A549 treated with Hydrocortisone at 1 μM for 4 hours (cell line): ENCODE data around the gene WDR87. TPM values are rescaled to one million over a fixed set of nuclear protein-coding genes. Genes with fewer than 3 reads are reported as not detected.

Experiments used
- total RNA-seq: library from RNA; stranded (reverse); fragments of 200-300 nt; extraction: Qiagen RNA extraction; gene quantifications from 5 replicates; pipeline ENCODE4 v1.2.3, GENCODE V29; 2022

Gene WDR87
- not detected in 5 replicates for total RNA-seq

DNA sequence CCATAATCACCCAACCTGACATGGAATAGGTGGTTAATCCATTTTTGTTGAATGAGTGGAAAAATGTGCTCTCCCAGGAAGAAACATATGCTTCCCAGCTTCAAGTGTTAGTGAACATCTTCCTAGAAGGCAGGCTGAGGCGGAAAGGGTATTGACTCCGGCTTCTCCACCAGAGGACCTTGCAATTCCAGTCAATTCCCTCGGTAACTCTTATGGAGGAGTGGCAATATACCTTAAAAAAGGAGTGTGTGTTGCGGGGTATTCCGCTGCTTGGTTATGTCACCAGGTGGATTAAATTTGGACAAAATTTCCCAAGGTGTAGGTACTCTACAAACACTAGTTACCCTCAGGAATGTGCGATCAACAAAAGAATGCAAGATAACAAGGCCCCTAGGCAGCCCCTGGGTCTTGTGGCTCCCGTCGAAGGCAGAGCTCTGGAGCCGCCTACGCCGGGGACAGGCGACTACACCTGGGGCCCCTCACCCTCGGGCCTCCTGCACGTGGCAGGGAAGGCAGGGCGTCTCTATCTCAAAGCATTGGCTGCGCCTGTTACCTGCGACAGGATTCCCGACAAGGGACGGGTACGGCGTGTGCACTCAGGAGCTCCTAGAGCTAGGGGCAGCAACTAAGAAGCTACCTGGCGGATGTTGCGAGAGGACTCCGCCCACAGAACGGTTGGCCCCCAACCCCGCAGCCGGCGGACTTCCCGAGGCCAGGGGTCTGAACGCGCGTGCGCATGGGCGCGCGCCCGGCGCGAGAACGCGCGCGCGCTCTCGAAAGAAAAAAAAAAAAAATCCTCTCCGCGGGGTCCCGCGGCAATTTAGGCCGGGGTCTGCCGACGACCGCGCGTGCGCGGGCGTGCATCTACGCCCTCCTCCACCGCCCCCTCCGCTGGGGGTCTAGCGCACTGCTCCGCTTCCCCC lies at the start of gene WDR87:
Gene WDR87, minus strand, starts transcription at position 649 of the 923 bp plus-strand sequence. CDS start 8,355 bp downstream, outside the sequence.

DNA sequence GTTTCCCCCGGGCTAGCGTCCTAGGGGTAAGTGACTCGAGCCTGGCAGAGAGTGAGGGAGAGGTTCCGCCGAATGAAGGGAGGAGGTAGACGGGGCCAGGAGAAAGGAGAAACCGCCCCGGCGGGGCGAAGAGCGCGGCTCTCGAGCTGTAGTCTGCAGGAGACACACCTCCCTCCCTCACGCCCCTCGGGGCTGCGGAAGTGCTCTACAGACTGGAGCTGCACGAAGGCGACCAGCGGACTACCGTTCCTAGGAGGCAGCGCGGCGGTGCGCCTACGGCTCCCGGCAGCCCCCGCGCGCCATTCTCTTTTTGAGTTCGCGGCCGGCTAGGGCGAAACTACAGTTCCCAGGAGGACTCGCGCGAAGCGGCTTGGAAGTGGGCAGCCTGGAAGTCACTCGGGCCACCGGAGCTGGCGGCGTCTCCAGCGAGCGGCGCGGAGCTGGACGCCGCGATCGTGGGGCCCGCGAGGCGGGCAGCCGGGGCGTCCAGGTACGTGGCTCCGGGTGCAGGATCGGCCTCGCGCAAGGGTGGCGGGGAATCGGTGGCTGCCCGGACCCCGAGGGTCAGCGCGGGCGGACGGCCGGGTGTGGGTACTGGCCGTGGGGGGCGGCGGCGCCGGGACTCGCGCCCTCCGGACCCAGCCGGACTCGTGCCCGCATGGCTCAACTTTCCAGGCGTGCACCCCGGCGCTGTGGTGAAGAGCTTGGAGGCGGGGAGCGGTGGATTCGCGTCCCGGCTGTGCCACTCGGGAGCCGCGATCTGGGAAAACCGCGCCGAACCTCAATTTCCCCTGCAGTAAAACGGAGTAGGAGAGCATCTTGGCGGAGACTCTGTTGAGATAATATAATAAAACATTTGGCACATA lies 708 bp upstream of the WDR87 start, which contains the start of gene SIPA1L3:
Gene SIPA1L3, plus strand, starts transcription at position 340 of the 866 bp plus-strand sequence. CDS start 174,358 bp downstream, outside the sequence.

Other genes starting within 250 kb of the WDR87 start
- 3.5 to 5.8 TPM (median 4.9 TPM) in 5 replicates for gene ZNF607, start 186.8 kb downstream of the WDR87 start, total RNA-seq
- gene ZNF573, start 127.0 kb downstream of the WDR87 start, total RNA-seq, result 1.6 to 3.7 TPM (median 2.2 TPM) in 5 replicates
- 28.8 to 42.4 TPM (median 34.6 TPM) in 5 replicates for gene SIPA1L3, start 614 bp upstream of the WDR87 start, total RNA-seq